HG02642 (cell line): ENCODE results near the gene C9orf50.
"Not testable (repeated sequence)": the region's sequence is repeated elsewhere in the genome, so short reads cannot be mapped to it uniquely, and the experiment has no call there.

Source experiments
- ATAC-seq: cut with Tn5 transposase; IDR thresholded peaks from one replicate; pipeline ENCODE4 v1.9.1; 2021; ENCODE audit warnings: mild to moderate bottlenecking; ENCODE audit not compliant: unreplicated experiment, poor library complexity

The C9orf50 gene

DNA sequence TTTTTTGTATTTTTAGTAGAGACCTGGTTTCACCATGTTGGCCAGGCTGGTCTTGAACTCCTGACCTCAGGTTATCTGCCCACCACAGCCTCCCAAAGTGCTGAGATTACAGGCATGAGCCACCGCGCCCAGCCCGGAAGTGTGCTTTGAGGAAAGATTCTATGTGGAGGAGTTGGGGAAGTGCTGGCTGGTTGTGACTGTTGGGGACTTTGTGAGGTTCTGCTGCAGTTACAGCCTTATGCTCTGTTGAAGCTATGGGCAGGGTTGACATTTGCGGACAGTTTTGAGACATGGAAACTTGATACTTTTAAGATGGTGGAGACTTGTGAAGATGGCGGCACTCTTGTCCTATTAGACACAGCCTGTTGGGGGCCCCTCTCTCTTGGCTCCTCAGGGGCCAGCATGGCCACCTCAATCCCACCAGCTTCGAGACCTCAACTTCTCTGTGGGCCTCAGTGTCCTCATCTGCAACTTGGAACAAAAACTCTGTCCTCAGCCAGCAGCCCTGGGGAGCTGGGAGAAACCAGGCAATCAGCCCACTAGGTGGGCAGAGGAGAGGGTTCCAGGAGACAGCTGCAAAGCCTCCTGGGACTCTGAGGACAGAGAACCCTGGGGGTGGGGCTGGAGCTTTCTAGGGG, 24.9 kb downstream of the C9orf50 start:
- no peak for ATAC-seq

DNA sequence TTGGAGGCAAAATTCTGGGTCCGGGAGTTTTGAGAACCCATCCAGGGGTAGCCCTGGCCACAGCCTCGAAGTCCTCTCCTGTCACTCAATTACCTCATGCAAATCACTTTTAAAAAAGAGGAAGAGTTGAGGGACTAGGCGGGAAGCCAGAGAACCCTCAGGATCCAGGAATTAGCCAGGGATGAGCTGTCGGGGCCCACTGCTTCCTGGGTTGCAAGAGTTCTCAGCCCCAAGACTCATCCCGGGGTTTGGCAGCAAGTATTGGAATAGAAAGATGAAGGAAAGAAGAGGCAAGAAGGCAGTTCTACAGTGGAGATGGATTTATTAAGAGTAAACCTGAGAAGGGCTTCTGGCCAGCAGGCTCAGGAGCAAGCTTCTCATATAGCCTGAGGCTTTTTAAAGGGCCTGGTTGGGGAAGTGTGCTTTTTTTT, 25.6 kb downstream of the C9orf50 start:
- no peak for ATAC-seq

DNA sequence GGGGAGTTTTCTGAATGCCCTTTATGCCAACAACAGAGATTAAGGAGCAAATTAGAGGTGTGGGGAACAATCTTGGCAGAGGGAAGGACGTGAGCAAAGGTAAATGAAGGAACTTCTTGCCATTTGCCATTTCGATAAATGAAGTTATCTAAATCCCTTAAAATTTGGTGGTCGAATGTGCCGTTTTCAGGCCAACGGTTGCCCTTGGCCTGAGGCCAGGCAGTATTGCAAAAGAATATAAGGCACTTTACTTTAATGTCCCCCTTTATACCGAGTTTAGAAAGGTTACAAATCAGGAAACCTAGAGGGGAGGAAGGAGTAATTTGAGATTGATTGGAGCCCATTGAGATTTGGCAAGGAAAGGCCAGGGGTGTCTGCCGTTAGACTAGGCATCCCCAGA, 26.3 kb downstream of the C9orf50 start:
- no peak for ATAC-seq

DNA sequence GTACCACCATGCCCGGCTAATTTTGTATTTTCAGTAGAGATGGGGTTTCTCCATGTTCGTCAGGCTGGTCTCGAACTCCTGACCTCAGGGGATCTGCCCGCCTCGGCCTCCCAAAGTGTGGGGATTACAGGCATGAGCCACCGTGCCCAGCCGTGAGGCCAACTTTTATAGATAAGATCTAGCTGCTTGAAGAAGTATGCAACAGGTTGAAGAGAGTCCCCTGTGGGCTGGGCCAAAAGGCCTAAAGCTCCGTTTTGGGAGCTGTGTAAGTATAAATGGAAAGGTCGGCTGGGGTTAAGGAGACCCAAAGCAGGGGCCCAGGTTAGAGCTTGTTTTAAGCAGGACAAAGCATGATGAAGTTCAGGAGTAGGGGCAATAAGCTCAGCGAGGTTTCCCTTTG, 28.1 kb downstream of the C9orf50 start:
- ATAC-seq = not testable (repeated sequence)

DNA sequence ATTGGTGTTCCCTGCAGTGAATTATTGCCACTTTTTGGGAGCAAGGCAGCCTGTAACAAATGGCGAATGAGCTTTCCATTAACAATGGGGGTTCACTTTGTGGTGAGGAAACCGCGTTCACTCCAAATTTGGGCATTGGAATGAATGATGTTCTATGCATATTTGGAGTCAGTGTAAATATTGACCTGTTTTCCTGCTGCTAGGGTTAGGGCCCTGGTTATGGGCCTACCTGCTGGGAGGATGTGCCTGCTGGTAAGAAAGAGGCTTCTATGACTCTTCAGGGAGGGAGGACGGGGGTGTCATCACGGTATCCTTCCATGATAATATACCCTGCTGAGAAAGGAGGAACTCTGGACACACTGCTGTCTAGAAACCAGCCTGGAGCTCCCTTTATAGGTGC, 29.0 kb downstream of the C9orf50 start:
- ATAC-seq = no peak

DNA sequence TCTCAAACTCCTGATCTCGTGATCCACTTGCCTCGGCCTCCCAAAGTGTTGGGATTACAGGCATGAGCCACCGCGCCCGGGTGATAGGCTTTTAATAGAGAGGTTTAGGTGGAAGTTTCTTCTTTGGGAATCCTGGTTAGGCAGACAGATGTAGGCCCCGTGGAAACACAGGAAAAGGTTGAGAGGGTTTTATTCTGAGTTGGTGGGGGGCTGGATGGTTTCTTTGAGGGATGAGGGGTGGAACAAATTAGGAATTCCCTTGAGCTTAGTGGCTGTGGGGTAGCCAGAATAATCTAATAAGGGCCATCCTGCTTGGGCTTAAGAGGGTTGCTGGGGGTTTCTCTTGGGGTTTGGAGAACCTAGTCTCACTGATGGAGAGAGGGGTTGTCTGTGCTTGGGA, 30.4 kb downstream of the C9orf50 start:
- ATAC-seq = no peak

DNA sequence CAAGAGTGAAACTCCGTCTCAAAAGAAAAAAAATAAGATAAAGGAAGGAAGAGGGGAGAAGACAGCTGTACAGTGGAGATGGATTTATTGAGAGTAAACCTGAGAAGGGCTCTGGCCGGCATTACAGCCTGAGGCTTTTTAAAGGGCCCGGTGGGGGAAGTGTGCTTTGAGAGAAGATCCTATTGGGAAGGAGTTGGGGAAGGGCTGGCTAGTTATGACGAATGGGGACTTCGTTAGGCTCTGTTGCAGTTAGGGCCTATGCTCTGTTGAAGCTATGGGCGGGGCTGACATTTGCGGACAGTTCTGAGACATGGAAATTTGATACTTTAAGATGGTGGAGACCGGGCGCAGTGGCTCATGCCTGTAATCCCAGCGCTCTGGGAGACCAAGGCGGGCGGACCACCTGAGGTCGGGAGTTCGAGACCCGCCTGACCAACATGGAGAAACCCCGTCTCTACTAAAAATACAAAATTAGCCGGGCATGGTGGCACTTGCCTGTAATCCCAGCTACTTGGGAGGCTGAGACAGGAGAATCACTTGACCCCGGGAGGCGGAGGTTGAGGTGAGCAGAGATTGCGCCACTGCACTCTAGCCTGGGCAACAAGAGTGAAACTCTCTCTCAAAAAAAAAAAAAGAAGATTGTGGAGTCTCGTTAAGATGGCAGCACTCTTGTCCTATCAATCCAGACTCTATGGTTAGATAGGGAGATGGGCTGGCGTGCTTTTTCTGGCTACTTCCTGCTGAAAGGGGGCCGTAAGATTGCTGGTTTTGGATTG, 33.2 kb downstream of the C9orf50 start:
- ATAC-seq = no peak

DNA sequence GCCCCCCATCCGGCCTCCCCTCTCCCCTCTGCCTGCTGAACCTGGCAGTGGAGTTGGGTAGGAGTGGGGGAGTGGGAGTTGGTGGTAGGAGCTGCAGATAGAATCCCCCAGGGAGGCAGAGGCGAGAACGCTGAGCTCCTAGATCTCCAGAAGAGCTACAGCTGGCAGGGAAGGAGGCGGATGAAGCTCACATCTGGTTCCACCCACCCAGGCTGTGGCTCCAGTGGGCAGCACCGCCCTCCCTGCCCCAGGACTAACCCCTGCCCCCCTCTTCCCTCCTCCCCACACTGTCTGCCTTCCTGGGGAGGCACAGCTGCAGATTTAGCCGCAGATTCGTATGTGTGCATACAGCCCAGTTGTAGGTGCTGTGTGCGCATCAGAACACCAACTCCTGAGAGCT, 34.2 kb downstream of the C9orf50 start:
- no peak for ATAC-seq

DNA sequence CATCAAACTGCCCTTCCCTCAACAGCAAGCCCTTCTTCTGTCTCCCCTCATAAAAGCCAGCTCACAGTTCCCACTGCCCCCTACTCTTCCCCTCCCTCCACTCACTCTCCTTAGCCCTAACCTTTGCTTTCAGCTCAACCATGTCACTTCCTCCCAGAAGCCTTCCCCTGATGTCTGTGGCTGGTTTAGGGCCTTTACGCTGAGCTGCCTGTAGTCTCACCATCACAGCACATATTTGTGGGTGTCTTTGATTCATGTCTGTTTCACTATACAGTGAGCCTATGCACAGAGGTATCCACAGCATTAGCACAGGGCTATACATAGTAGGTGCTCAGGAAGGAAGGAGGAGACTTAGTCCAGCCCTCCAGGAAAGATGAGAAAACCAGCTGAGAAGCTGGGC, 34.7 kb downstream of the C9orf50 start:
- no peak for ATAC-seq

DNA sequence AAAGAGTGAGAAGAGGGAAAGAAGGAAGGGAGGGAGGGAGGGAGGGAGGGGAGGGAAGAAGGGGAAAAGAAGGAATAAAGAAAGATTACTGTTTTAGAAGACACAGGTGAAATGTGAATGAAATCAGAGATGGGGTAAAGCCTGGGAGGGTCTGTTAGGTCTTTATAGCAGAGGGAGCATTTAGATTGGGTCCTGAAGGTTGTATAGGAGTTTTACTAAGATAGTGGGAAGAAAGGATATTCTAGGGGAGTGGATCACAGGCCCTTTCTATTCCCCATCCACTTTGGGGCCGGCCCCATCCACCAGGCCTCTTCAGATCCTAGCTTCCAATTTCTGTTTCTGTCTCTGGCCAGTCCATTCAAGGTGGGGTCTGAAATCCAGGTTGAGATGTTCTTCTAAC, 35.5 kb downstream of the C9orf50 start:
- no peak for ATAC-seq

DNA sequence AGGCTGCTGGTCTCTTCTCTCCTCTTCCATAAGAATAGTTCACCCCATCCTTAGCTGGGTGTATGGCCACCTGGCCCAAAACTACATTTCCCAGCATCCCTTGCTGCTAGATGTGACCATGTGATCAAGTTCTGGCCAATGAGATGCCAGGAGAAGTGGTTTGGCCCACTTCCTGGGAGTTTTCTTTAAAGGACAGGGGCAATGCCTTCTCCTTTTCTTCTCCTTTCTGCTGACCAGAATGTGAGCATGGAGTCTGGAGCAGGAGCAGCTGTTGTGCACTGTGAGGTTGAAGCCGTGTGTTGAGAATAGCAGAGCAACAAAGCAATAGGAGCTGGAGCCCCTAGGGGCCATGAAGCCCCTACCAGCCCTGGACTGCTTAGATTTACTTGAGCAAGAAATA, 36.8 kb downstream of the C9orf50 start:
- peak; percentile 44 for ATAC-seq

DNA sequence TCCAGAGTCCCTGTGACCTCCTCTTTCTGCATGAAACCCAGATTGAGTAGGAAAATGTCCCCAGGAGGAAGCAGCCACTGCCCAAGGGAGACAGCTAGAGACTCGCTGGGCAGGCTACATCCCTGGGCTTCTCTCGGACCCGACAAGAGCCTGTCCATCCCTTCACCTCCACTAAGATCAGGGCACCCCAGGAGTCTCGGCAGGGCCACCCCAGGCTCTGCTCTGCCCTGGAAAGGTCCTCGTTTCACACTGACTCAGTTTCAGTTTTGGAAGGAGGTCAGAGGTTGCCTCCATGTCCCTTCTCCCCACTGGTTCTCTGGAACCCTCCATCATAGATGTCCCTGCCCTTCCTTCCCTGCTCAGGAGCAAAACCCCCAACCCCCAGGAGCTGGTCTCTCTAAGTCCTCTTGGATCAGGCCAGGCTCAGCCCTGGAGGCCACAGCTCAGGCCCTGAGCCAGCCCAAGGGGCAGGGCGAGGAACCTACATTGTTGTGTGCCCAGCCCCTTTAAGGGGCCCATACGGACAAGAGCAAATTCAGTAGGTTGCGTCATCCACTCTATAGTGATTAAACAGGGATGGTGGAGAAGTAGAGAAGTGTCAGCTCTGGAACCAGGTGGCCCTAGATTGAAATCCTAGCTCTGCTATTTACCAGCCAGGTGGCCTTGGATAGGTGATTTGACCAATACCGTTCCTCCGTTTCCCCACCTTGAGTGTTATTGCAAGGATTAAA, 37.4 kb downstream of the C9orf50 start:
- ATAC-seq = no peak

DNA sequence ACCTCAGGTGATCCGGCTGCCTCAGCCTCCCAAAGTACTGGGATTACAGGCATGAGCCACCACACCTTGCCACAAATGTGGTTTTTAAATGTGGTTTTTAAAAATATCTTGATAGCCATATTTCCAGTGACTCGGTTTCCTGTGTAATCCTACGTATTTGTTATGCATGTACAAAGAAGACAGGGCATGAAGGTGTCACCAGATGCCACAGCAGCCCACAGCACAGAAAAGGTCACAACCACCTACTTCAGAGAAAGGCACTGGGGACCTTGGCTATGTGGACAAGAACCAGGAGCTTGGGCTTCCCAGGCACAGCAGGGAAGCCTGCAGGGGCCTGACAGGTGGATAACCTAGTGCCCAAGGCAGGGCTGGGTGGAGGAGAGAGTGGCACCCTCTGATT, 38.0 kb downstream of the C9orf50 start:
- no peak for ATAC-seq

DNA sequence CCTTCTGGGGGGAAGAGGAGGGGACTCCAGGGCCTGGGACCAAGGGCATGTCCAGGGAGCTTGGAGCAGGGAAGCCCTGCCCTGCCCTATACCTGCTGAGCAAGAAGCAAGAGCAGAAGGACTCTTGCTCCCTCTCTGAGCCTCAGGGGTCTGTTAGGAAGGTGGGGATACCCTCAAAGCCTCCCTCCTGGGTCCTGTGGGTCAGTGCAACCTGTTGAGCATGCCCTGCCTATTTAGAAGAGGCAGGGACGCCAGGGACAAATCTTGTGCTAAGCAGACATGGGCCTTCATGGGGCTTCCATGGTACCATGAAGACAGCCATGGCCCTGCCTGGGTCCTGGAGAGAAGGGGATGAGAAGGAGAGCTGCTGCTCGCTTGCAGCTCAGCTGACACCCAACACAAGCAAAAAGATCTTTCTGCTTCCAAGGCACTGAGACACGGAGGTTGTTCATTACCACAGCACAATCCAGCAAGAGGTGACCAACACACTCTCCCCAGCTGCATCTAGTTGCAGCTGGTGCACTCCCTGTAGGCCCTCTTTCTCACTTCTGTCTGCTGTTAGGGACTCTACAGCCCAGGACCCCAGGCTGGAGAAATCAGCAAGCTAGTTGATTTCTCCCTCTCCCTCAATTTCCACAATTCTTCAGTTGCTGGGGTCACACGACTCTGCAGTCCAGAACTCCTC, 39.3 kb downstream of the C9orf50 start:
- no peak for ATAC-seq

DNA sequence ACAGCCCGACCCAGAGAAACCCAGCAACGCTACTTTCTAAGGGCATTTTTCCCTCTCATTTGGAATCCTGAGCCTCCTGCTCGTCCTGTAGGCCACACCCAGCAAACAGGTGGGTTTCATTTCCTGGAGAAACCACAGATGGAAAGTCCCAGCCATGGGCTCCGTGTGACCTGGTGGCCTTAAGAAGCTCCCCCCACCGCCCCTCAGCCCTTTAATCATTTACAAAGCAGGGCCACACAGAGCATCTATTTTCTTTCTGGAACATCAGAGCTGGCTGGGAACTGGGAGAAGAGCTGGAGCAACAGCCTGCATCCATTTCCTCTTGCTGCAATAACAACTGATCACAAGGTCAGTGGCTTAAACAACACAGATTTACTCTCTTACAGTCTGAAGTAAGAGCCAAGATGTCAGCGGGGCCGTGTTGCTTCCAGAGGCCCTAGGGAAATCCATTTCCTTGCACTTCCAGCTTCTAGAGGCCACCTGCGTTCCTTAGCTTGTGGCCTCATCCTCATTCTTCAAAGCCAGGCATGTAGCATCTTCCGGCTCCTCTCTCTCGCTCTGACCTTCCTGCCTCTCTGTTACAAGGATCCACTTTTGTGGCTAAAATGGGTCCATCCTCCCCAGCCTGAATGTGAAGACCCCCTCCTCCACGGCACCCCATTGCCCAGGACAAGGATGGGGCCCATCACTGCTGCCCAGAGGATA, 40.5 kb downstream of the C9orf50 start:
- ATAC-seq = peak; percentile 49

DNA sequence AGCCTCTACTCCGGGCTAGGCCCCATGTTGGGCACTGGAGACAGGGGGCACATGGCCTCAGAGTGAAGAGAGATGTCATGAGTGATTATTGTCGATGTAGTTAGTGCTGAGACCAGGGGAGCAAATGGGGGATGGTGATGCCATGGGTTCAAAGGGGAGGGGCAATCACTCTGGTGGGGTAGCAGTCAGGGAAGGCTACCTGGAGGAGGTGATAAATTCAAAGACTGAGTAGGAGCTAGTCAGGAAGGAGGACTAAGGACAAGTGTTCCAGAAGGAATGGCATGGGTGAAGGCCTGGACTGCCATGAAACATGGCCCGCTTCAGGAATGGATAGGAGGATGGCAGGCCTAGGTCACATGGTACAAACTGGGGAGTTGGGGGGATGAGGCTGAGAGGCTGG, 41.6 kb downstream of the C9orf50 start:
- no peak for ATAC-seq

DNA sequence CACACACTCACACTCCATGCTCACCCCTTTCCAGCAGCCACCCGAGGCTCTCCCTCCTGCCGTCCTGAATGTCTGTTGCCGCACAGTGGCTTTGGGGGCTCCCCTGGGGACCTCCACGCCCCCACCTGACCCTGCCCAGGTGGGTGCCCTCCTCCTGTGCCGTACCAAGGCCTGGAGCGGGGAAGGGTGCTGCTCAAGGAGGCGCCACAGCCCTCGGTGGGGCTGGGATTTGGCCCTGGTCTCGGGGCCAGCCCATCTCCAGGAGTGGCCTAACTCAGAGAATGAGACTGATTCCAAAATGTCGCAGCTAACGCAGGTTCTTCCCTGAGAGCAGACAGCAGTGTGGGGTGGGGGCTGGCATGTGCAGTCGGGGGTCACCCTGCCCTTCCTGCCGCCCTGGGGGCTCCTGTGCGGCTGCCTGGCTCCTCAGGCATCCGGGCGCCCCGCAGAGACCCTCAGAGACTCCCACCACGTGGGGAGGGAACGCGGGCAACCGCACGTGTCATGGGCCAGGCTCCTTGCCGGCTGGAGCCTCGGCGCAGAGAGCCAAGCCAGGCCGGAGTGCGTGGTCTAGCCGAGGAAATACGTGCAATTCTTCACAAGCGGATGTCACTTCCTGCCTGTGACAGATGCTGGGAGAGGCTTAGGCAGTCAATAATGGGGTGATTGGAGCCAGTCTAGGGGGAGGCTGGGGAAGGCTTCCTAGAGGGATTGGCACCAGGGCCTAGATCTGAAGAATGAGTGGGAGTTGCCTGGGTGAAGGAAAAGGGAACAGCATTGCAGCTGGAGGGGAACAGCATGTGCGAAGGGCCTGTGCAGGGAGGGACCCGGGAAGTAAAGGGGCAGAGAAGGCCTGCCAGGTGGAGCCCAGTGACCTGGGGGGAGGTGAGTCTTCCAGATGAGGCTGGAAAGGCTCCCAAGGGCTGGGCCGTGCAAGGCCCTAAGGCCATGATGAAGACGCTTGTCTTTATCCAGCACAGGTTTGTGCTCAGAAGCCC, 44.1 kb downstream of the C9orf50 start:
- no peak for ATAC-seq

DNA sequence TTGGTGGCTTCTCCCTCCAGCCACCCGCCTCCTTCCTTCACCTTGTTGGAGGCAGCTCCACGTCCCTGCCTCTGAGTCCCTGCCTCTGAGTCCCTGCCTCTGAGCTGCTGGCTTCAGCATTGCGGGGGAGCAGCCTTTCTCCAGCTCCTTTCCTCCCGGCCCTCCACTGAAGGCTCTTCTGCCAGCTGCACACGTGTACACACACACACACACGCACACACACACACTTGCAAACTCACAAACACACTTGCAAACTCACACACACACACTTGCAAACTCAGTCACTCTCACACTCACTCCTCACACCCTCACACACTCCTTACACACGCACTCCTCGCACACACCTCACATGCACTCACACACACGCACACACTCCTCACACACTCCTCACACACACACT, 45.1 kb downstream of the C9orf50 start:
- ATAC-seq = no peak
